Lung (tissue), 12 donors: ENCODE measurements around the gene CCDC40. TPM values are rescaled to one million over a fixed set of nuclear protein-coding genes. Genes with fewer than 3 reads are reported as not detected.

Source experiments
- ATAC-seq: fragments of 200-7000 bp; cut with Tn5 transposase; one replicate; pipeline ENCODE4 v1.9.1; 2020; ENCODE audit warnings: moderate number of reproducible peaks; ENCODE audit not compliant: insufficient read depth, low FRiP score
- DNase-seq, 3 donors: peaks; one replicate each; pipeline ENCODE4 v3.0.0-alpha.2; 2013 to 2017
- H3K27ac ChIP-seq, 2 donors: one replicate each; pipeline ENCODE4 v1.5.1; 2013; ENCODE audit warnings: mild to moderate bottlenecking in 2 of 2, moderate library complexity in 2 of 2, control low read depth in 1 of 2, inconsistent platforms in 1 of 2, low read depth in 1 of 2, low read length in 1 of 2
- H3K27me3 ChIP-seq, 3 donors: one replicate each; pipeline ENCODE4 v1.5.1; 2013; ENCODE audit warnings: low read length in 2 of 3; ENCODE audit not compliant: control insufficient read depth in 3 of 3, insufficient read depth in 3 of 3
- H3K36me3 ChIP-seq, 4 donors: one replicate each; pipeline ENCODE4 v1.5.1; 2013; ENCODE audit warnings: low read length in 4 of 4, mild to moderate bottlenecking in 1 of 4, moderate library complexity in 1 of 4; ENCODE audit not compliant: control insufficient read depth in 4 of 4, insufficient read depth in 4 of 4
- H3K4me1 ChIP-seq, 5 donors: one replicate each; pipeline ENCODE4 v1.5.1; 2013; ENCODE audit warnings: low read length in 5 of 5, mild to moderate bottlenecking in 2 of 5, moderate library complexity in 1 of 5; ENCODE audit not compliant: control insufficient read depth in 5 of 5, insufficient read depth in 5 of 5
- H3K4me3 ChIP-seq: one replicate; pipeline ENCODE4 v1.5.1; 2013; ENCODE audit warnings: mild to moderate bottlenecking, control low read depth, moderate library complexity
- H3K9ac ChIP-seq, 2 donors: one replicate each; pipeline ENCODE4 v1.5.1; 2013; ENCODE audit warnings: low read length in 2 of 2, control low read depth in 1 of 2; ENCODE audit not compliant: insufficient read depth in 1 of 2
- H3K9me3 ChIP-seq, 4 donors: one replicate each; pipeline ENCODE4 v1.5.1; 2013; ENCODE audit warnings: low read length in 3 of 4, mild to moderate bottlenecking in 1 of 4, moderate library complexity in 1 of 4; ENCODE audit not compliant: control insufficient read depth in 4 of 4, insufficient read depth in 3 of 4
- CTCF ChIP-seq: IDR thresholded peaks from 2 replicates; pipeline ENCODE4 v1.5.1; 2012; ENCODE audit warnings: mild to moderate bottlenecking; ENCODE audit errors: control extremely low read depth, extremely low read depth
- WGBS, 2 donors: extraction: QIAGEN DNeasy Blood & Tissue Kit; methylation state at CpG; one replicate each; pipeline ENCODE4 v1.1.7; 2013; 5-methylcytosine and 5-hydroxymethylcytosine counted together
- polyA plus RNA-seq, 2 donors: library from polyadenylated mRNA; stranded (reverse); fragments of 200-250 nt; gene quantifications; one replicate each; pipeline ENCODE4 v1.2.1, GENCODE V29; 2013
- total RNA-seq, 2 donors: library from RNA; depleted of rRNA in 1 of 2; stranded (reverse); fragments of >200 nt in 1 of 2; gene quantifications; one replicate each; pipeline ENCODE4 v1.2.1, GENCODE V29; 2014 to 2021
- donor health status: control.
- donor health status: control.
- donor health status: Bipolar disorder and iron deficiency.
- donor health status: healthy.
- donor health status: DM: yes; HTN: yes; CAD: no.

CCDC40 gene
- total and polyA plus RNA-seq, 4 donors, result 6.0 to 34.5 (median 7.3) TPM

DNA sequence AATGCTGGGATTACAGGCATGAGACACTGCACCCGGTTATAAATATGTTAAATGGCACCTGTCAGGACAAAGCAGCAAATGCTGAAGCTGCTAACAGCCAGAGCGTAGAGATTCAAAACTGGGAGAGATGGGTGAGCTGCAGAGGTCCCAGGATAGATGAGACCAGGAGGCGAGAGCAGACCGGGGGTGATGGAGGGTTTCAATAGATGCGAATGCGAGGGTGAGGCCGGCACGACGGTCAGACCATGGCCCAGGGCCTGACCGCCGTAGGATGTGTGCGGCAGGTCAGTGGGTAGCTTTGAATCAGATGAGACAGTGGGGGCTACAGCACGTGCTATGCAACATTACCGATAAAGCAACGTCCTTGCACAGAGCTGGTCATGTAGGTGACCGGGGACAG is 14.3 kb downstream of the CCDC40 start:
- no peaks in the 10 kb centered on the region for H3K9me3 ChIP-seq
- 88 to 94% methylated on average over 16 of the region's 16 CpGs for WGBS, 2 donors
- no peak for ATAC-seq
- peaks cover 0 to 10% (median 2%) of the 10 kb centered on the region in 4 donors for H3K36me3 ChIP-seq
- H3K4me3 ChIP-seq, result no peak overlapping the region
- TF ChIP-seq CTCF, result no peak
- H3K4me1 ChIP-seq, result peaks cover 0 to 5% (median 0%) of the 10 kb centered on the region in 5 donors
- no peak overlapping the region for H3K9ac ChIP-seq
- DNase-seq, result no peak
- no peak overlapping the region for H3K27ac ChIP-seq
- no peaks in the 10 kb centered on the region for H3K27me3 ChIP-seq

GRCh38 chr17:80051681-80052080 is 15.2 kb downstream of the CCDC40 start:
- no peaks in the 10 kb centered on the region for H3K9me3 ChIP-seq
- DNase-seq (no peak), ATAC-seq (no peak)
- H3K36me3 ChIP-seq, result peaks cover 0 to 10% (median 2%) of the 10 kb centered on the region in 4 donors
- H3K27me3 ChIP-seq, result no peaks in the 10 kb centered on the region
- TF ChIP-seq CTCF, result no peak
- H3K27ac ChIP-seq, result no peak overlapping the region
- WGBS, 2 donors, result 94 to 96% methylated on average over 10 to 11 of the region's 11 CpGs
- H3K9ac ChIP-seq, result no peak overlapping the region
- H3K4me3 ChIP-seq, result no peak overlapping the region
- peaks cover 0 to 5% (median 0%) of the 10 kb centered on the region in 5 donors for H3K4me1 ChIP-seq

DNA sequence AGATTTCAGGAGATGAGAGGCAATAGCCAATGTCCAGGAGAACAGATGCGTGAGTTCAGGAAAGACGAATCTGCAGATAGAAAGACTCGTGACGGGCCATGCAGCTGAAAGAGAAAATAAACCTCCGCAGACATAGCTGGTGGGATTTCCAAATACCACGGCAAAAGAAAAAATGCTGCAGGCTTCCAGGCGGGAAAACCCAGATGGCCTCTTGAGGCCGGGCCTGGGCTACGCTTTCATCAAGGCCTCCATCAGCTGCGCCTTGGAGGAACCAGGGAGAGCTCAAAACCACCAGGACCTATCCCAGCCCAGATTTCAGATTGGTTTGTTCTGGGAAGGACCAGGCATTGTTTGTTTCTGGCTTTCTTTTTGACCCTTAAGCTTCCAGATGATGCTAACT is 16.7 kb downstream of the CCDC40 start:
- Histone ChIP-seq H3K9ac (no peak overlapping the region), H3K27ac (no peak overlapping the region), H3K4me3 (no peak overlapping the region), H3K9me3 (no peaks in the 10 kb centered on the region), H3K36me3 (peaks cover 0 to 8% (median 2%) of the 10 kb centered on the region in 4 donors), H3K27me3 (no peaks in the 10 kb centered on the region), H3K4me1 (peaks cover 0 to 5% (median 0%) of the 10 kb centered on the region in 5 donors)
- ATAC-seq, result no peak
- 92% methylated on average over 10 of the region's 10 CpGs for WGBS, 2 donors
- no peak for DNase-seq
- no peak for TF ChIP-seq CTCF

- TF ChIP-seq CTCF, result no peak
- no peak for ATAC-seq
Measured at GRCh38 chr17:80055597-80055996, 19.2 kb downstream of the CCDC40 start.

More at GRCh38 chr17:80055597-80055996, 19.2 kb downstream of the CCDC40 start:
- 91 to 92% methylated on average over 9 of the region's 9 CpGs for WGBS, 2 donors
- Histone ChIP-seq H3K4me3 (no peak overlapping the region), H3K9me3 (no peaks in the 10 kb centered on the region), H3K36me3 (peaks cover 0 to 7% (median 1%) of the 10 kb centered on the region in 4 donors), H3K4me1 (peaks cover 0 to 5% (median 0%) of the 10 kb centered on the region in 5 donors), H3K9ac (no peak overlapping the region), H3K27me3 (no peaks in the 10 kb centered on the region), H3K27ac (no peak overlapping the region)
- no peak for DNase-seq
